H1 (cell line): ENCODE results near the gene SIDT1.
A peak's percentile ranks its signal among the peaks of the same experiment; 100 is the strongest.

Source experiments
- BACH1 ChIP-seq: IDR thresholded peaks from 2 replicates; pipeline ENCODE4 v1.6.1; 2012; ENCODE audit warnings: low read length, improper control_type of control experiment
- CEBPB ChIP-seq: IDR thresholded peaks from 2 replicates; pipeline ENCODE4 v1.6.1; 2012; ENCODE audit warnings: low read depth, low read length
- EZH2 ChIP-seq: fragments of 200-600 bp; sonication (generic); IDR thresholded peaks from 2 replicates; pipeline ENCODE4 v1.7.1; 2012; ENCODE audit warnings: low read depth, mild to moderate bottlenecking, moderate library complexity, low read length, inconsistent platforms; ENCODE audit not compliant: severe bottlenecking
- GTF2F1 ChIP-seq: IDR thresholded peaks from 2 replicates; pipeline ENCODE4 v1.6.1; 2012; ENCODE audit warnings: low read depth, low read length, improper control_type of control experiment, borderline replicate concordance
- KDM1A ChIP-seq: fragments of 200-600, 300-600 bp; sonication (generic); IDR thresholded peaks from 2 replicates; pipeline ENCODE4 v1.7.1; 2016; ENCODE audit warnings: mild to moderate bottlenecking, low read length, borderline replicate concordance
- POLR2A ChIP-seq, 2 experiments: IDR thresholded peaks; 1 replicate in 1 of 2; 2 replicates in 1 of 2; pipeline ENCODE4 v1.6.1; 2011; ENCODE audit warnings: low read depth in 2 of 2, low read length in 2 of 2, mild to moderate bottlenecking in 2 of 2; ENCODE audit errors: control extremely low read depth in 1 of 2
- POLR2AphosphoS5 ChIP-seq: IDR thresholded peaks from 2 replicates; pipeline ENCODE4 v1.6.1; 2011; ENCODE audit warnings: low read depth, low read length
- SP1 ChIP-seq: IDR thresholded peaks from 2 replicates; pipeline ENCODE4 v1.6.1; 2011; ENCODE audit warnings: low read depth, low read length
- TF ChIP-seq, protein P1 (sequence below), 3 experiments: IDR thresholded peaks; 1 replicate in 2 of 3; 2 replicates in 1 of 3; pipeline versions ENCODE4 v1.5.1 to v1.6.1; 2011; ENCODE audit warnings: low read length in 3 of 3, mild to moderate bottlenecking in 3 of 3, inconsistent platforms in 2 of 3, low read depth in 1 of 3, moderate library complexity in 1 of 3; ENCODE audit not compliant: insufficient read depth in 1 of 3; ENCODE audit errors: control extremely low read depth in 1 of 3
- TF ChIP-seq, protein P2 (sequence below): IDR thresholded peaks from 2 replicates; pipeline ENCODE4 v1.6.1; 2012; ENCODE audit warnings: low read length, inconsistent platforms

- TF ChIP-seq CEBPB (no peak), SP1 (no peak), KDM1A (no peak), POLR2AphosphoS5 (no peak), GTF2F1 (no peak), POLR2A (IDR thresholded peaks at IDR 0.05; ENCODE audit: control extremely low read depth in 1 of 2, low read depth in 2 of 2, low read length in 2 of 2) (no peak), EZH2 (no peak), BACH1 (no peak)
- TF ChIP-seq, protein P1, sequence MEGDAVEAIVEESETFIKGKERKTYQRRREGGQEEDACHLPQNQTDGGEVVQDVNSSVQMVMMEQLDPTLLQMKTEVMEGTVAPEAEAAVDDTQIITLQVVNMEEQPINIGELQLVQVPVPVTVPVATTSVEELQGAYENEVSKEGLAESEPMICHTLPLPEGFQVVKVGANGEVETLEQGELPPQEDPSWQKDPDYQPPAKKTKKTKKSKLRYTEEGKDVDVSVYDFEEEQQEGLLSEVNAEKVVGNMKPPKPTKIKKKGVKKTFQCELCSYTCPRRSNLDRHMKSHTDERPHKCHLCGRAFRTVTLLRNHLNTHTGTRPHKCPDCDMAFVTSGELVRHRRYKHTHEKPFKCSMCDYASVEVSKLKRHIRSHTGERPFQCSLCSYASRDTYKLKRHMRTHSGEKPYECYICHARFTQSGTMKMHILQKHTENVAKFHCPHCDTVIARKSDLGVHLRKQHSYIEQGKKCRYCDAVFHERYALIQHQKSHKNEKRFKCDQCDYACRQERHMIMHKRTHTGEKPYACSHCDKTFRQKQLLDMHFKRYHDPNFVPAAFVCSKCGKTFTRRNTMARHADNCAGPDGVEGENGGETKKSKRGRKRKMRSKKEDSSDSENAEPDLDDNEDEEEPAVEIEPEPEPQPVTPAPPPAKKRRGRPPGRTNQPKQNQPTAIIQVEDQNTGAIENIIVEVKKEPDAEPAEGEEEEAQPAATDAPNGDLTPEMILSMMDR (IDR thresholded peaks at IDR 0.05; ENCODE audit: control extremely low read depth in 1 of 3, insufficient read depth in 1 of 3, low read depth in 1 of 3, low read length in 3 of 3), result peak; percentile 72 to 99 (median 92)
- TF ChIP-seq, protein P2, sequence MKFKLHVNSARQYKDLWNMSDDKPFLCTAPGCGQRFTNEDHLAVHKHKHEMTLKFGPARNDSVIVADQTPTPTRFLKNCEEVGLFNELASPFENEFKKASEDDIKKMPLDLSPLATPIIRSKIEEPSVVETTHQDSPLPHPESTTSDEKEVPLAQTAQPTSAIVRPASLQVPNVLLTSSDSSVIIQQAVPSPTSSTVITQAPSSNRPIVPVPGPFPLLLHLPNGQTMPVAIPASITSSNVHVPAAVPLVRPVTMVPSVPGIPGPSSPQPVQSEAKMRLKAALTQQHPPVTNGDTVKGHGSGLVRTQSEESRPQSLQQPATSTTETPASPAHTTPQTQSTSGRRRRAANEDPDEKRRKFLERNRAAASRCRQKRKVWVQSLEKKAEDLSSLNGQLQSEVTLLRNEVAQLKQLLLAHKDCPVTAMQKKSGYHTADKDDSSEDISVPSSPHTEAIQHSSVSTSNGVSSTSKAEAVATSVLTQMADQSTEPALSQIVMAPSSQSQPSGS, result no peak
These were observed 94.4 kb downstream of the SIDT1 start for GRCh38 chr3:113626503-113627371.
